GM19452 (cell line): ENCODE data around the gene HTRA3.
A peak's percentile ranks its signal among the peaks of the same experiment; 100 is the strongest.

ENCODE experiments used
- ATAC-seq: cut with Tn5 transposase; IDR thresholded peaks from one replicate; pipeline ENCODE4 v1.9.1; 2021; ENCODE audit not compliant: unreplicated experiment

Gene HTRA3

GRCh38 chr4:8269535-8270417, at the start of gene HTRA3:
Gene HTRA3 (plus strand): TSS chr4:8269754. CDS start chr4:8269969, 215 bp downstream.
- no peak for ATAC-seq

GRCh38 chr4:8220661-8221450, 48.7 kb upstream of the HTRA3 start:
- ATAC-seq: no peak

- ATAC-seq: no peak
Observed at GRCh38 chr4:8221476-8221875, 48.1 kb upstream of the HTRA3 start.

- ATAC-seq: no peak
Observed at GRCh38 chr4:8221985-8222384, 47.6 kb upstream of the HTRA3 start.

- ATAC-seq: no peak
Observed at GRCh38 chr4:8222609-8223388, 46.8 kb upstream of the HTRA3 start.

GRCh38 chr4:8224267-8224974, 45.1 kb upstream of the HTRA3 start:
- no peak for ATAC-seq

GRCh38 chr4:8224975-8225625, 44.5 kb upstream of the HTRA3 start:
- no peak for ATAC-seq

GRCh38 chr4:8225706-8226443, 43.7 kb upstream of the HTRA3 start:
- no peak for ATAC-seq

- no peak for ATAC-seq
Observed at GRCh38 chr4:8227201-8227770, 42.3 kb upstream of the HTRA3 start.

GRCh38 chr4:8227771-8228318, 41.7 kb upstream of the HTRA3 start:
- ATAC-seq: no peak

- ATAC-seq: peak; percentile 78
Observed at GRCh38 chr4:8228319-8229250, 41.0 kb upstream of the HTRA3 start.

GRCh38 chr4:8229331-8229975, 40.1 kb upstream of the HTRA3 start:
- no peak for ATAC-seq

GRCh38 chr4:8230033-8230432, 39.5 kb upstream of the HTRA3 start:
- no peak for ATAC-seq

- no peak for ATAC-seq
Observed at GRCh38 chr4:8230891-8231290, 38.7 kb upstream of the HTRA3 start.

- no peak for ATAC-seq
Observed at GRCh38 chr4:8231551-8232049, 38.0 kb upstream of the HTRA3 start.

- ATAC-seq: no peak
Observed at GRCh38 chr4:8232748-8233147, 36.8 kb upstream of the HTRA3 start.
